Activated B cell treated with CpG ODN at 0.5 μM for 24 hours (primary cell): Measurements from ENCODE around the gene EXD3. TPM values are rescaled to one million over a fixed set of nuclear protein-coding genes. Genes with fewer than 3 reads are reported as not detected.
"Not testable (repeated sequence)": the region's sequence is repeated elsewhere in the genome, so short reads cannot be mapped to it uniquely, and the experiment has no call there.

Source experiments
- ATAC-seq: fragments of 200-7000 bp; cut with Tn5 transposase; one replicate; pipeline ENCODE4 v1.10.0; 2021; ENCODE audit warnings: low read depth, mild to moderate bottlenecking, moderate library complexity
- CTCF ChIA-PET: fragments of 350-600 bp; sonication (Branson Sonifier 250); formaldehyde crosslinking; loops from one replicate; lab custom pipeline; 2021; ENCODE audit warnings: antibody characterized with exemption; lab: Charles Lee
- POLR2A ChIA-PET: fragments of 350-600 bp; sonication (Branson Sonifier 250); formaldehyde crosslinking; loops from one replicate; lab custom pipeline; 2021; ENCODE audit warnings: antibody characterized with exemption; lab: Charles Lee
- DNase-seq: peaks from one replicate; pipeline ENCODE4 v3.0.0; 2022
- H3K27ac Mint-ChIP-seq: one replicate; pipeline ENCODE4 v1.8.0; 2020; ENCODE audit warnings: mixed read lengths
- H3K27me3 Mint-ChIP-seq: one replicate; pipeline ENCODE4 v1.8.0; 2021; ENCODE audit warnings: mixed read lengths
- H3K36me3 Mint-ChIP-seq: one replicate; pipeline ENCODE4 v1.8.0; 2021; ENCODE audit warnings: low read depth, mixed read lengths
- H3K4me1 Mint-ChIP-seq: one replicate; pipeline ENCODE4 v1.8.0; 2021; ENCODE audit warnings: mixed read lengths
- H3K4me3 Mint-ChIP-seq: one replicate; pipeline ENCODE4 v1.8.0; 2020; ENCODE audit warnings: mild to moderate bottlenecking, mixed read lengths
- H3K9me3 Mint-ChIP-seq: one replicate; pipeline ENCODE4 v1.8.0; 2020; ENCODE audit warnings: mixed read lengths
- CTCF ChIP-seq: fragments of 200-600 bp; IDR thresholded peaks from one replicate; pipeline ENCODE4 v1.8.0; 2022; ENCODE audit warnings: antibody characterized with exemption, mild to moderate bottlenecking
- intact Hi-C: fragments of 100-400 bp; cut with micrococcal nuclease; formaldehyde crosslinking; loops from one replicate; pipeline ENCODE4 v1.15.1; 2024
- total RNA-seq: library from RNA; stranded (reverse); gene quantifications from 2 replicates; pipeline ENCODE4 v1.2.3, GENCODE V29; 2022

The EXD3 gene
- total RNA-seq, 1 donor from 2014 or later, result 12.8 TPM

- peaks cover 27% of the 10 kb centered on the region for H3K4me1 Mint-ChIP-seq
- CTCF ChIA-PET, H3K4me3 Mint-ChIP-seq, H3K36me3 Mint-ChIP-seq, DNase-seq, ATAC-seq, POLR2A ChIA-PET, H3K9me3 Mint-ChIP-seq: not testable (repeated sequence)
- intact Hi-C loops, result loop anchor here (2.0 kb wide), 1 partner anchor 87 kb away; the partner anchor contains the start of gene TUBB4B
- H3K27me3 Mint-ChIP-seq, result peaks cover 10% of the 10 kb centered on the region
- peak overlapping the region; percentile 31 for H3K27ac Mint-ChIP-seq
Measured at GRCh38 chr9:137327641-137328550, 95.1 kb downstream of the EXD3 start.

- peaks cover 2% of the 10 kb centered on the region for H3K9me3 Mint-ChIP-seq
- peak; percentile 94 for ATAC-seq
- POLR2A ChIA-PET, result interaction anchor here (0.7 to 1.5 kb wide), 5 partner anchors 10 to 598 kb away, joined by 3 to 7 read pairs (median 6); partner anchors contain the start of genes EXD3, NOXA1, NRARP and TUBB4B
- CTCF ChIA-PET, result no interaction called here
- peak overlapping the region; percentile 89 for H3K27ac Mint-ChIP-seq
- intact Hi-C loops, result loop anchor here (1.0 to 2.0 kb wide), 2 partner anchors 24 to 86 kb away; partner anchors contain the start of genes NRARP and TUBB4B
- no peak for DNase-seq
- peaks cover 2% of the 10 kb centered on the region for H3K36me3 Mint-ChIP-seq
- peak overlapping the region; percentile 84 for H3K4me3 Mint-ChIP-seq
- H3K4me1 Mint-ChIP-seq, result peaks cover 30% of the 10 kb centered on the region
- H3K27me3 Mint-ChIP-seq, result peaks cover 10% of the 10 kb centered on the region
- TF ChIP-seq CTCF, result no peak
Measured at GRCh38 chr9:137326445-137327065, 96.4 kb downstream of the EXD3 start.

- Mint-ChIP-seq H3K27me3 (peaks cover 10% of the 10 kb centered on the region), H3K27ac (peak overlapping the region; percentile 89), H3K4me1 (peaks cover 30% of the 10 kb centered on the region), H3K9me3 (peaks cover 2% of the 10 kb centered on the region), H3K4me3 (no peak overlapping the region), H3K36me3 (peaks cover 2% of the 10 kb centered on the region)
- CTCF ChIA-PET, result no interaction called here
- DNase-seq (no peak), ATAC-seq (no peak)
- POLR2A ChIA-PET, result interaction anchor here (0.7 to 1.5 kb wide), 3 partner anchors 9 to 1419 kb away, joined by 5 to 7 read pairs (median 5); partner anchors contain the start of genes CAMSAP1 and TUBB4B
- no peak for TF ChIP-seq CTCF
- intact Hi-C loops, result loop anchor here (1.0 to 2.0 kb wide), 2 partner anchors 23 to 85 kb away; partner anchors contain the start of genes NRARP and TUBB4B
Measured at GRCh38 chr9:137325799-137326198, 97.2 kb downstream of the EXD3 start.

- intact Hi-C loops, result no loop called here
- H3K4me1 Mint-ChIP-seq, result peaks cover 35% of the 10 kb centered on the region
- no peak for DNase-seq
- no peak overlapping the region for H3K27ac Mint-ChIP-seq
- H3K27me3 Mint-ChIP-seq, result peaks cover 10% of the 10 kb centered on the region
- POLR2A ChIA-PET, result interaction anchor here (1.5 kb wide), 1 partner anchor 9 kb away, joined by 7 read pairs; no protein-coding TSS in a partner anchor
- H3K36me3 Mint-ChIP-seq, result peaks cover 2% of the 10 kb centered on the region
- peaks cover 2% of the 10 kb centered on the region for H3K9me3 Mint-ChIP-seq
- CTCF ChIA-PET, result interaction anchor here (1.9 kb wide), 1 partner anchor 23 kb away, joined by 5 read pairs; the partner anchor contains the start of gene NRARP
- no peak overlapping the region for H3K4me3 Mint-ChIP-seq
- ATAC-seq, result no peak
- no peak for TF ChIP-seq CTCF
Measured at GRCh38 chr9:137325124-137325523, 97.8 kb downstream of the EXD3 start.

- Mint-ChIP-seq H3K36me3 (peaks cover 2% of the 10 kb centered on the region), H3K4me3 (no peak overlapping the region), H3K27me3 (peaks cover 10% of the 10 kb centered on the region), H3K9me3 (peaks cover 2% of the 10 kb centered on the region), H3K4me1 (peaks cover 35% of the 10 kb centered on the region), H3K27ac (no peak overlapping the region)
- ChIA-PET CTCF (interaction anchor here (1.9 kb wide), 1 partner anchor 22 kb away, joined by 5 read pairs; the partner anchor contains the start of gene NRARP), POLR2A (no interaction called here)
- no peak for TF ChIP-seq CTCF
- ATAC-seq (no peak), DNase-seq (no peak)
- intact Hi-C loops, result no loop called here
Measured at GRCh38 chr9:137323531-137324331, 99.2 kb downstream of the EXD3 start.
